H1 (cell line): ENCODE results near the gene PDE9A. TPM values are rescaled to one million over a fixed set of nuclear protein-coding genes. Genes with fewer than 3 reads are reported as not detected.

Experiments used
- CTCF ChIA-PET: fragments of 300-600 bp; sonication (Branson Sonifier 250); formaldehyde crosslinking; loops from one replicate; lab custom pipeline; 2021; ENCODE audit not compliant: partially characterized antibody; lab: Charles Lee
- POLR2A ChIA-PET: fragments of 300-600 bp; sonication (Branson Sonifier 250); formaldehyde crosslinking; loops from one replicate; lab custom pipeline; 2021; ENCODE audit warnings: inconsistent platforms; ENCODE audit not compliant: partially characterized antibody; lab: Charles Lee
- DNase-seq, 2 experiments: peaks; one replicate each; pipeline versions ENCODE4 v3.0.0 to v3.0.0-alpha.2; 2010 to 2022; ENCODE audit warnings: low spot score in 2 of 2, low read depth in 1 of 2, mixed read lengths in 1 of 2
- FAIRE-seq: peaks from 2 replicates; lab custom pipeline; 2011; peaks lifted over from hg19 to GRCh38; lab: Jason Lieb, UNC
- H2AFZ ChIP-seq: 2 replicates; pipeline ENCODE4 v1.8.1; 2012; ENCODE audit warnings: low read length, inconsistent platforms
- H2AK5ac ChIP-seq: 2 replicates; pipeline ENCODE4 v1.6.1; 2013; ENCODE audit warnings: low read depth, low read length
- H2BK120ac ChIP-seq: replicated peaks from 2 replicates; pipeline ENCODE3; 2013; ENCODE audit warnings: low read depth, low read length, inconsistent platforms
- H2BK12ac ChIP-seq: 2 replicates; pipeline ENCODE4 v1.6.1; 2013; ENCODE audit warnings: low read depth, low read length
- H2BK15ac ChIP-seq: 2 replicates; pipeline ENCODE4 v1.6.1; 2013; ENCODE audit warnings: low read length
- H2BK20ac ChIP-seq: 2 replicates; pipeline ENCODE4 v1.6.1; 2013; ENCODE audit warnings: low read length
- H2BK5ac ChIP-seq: 2 replicates; pipeline ENCODE4 v1.6.1; 2013; ENCODE audit warnings: low read depth, low read length
- H3K14ac ChIP-seq: 2 replicates; pipeline ENCODE4 v1.6.1; 2013; ENCODE audit warnings: inconsistent platforms; ENCODE audit not compliant: insufficient read length
- H3K18ac ChIP-seq: 2 replicates; pipeline ENCODE4 v1.6.1; 2013; ENCODE audit warnings: low read length; ENCODE audit errors: extremely low read depth
- H3K23ac ChIP-seq: 2 replicates; pipeline ENCODE4 v1.6.1; 2013; ENCODE audit warnings: inconsistent platforms; ENCODE audit not compliant: insufficient read length
- H3K23me2 ChIP-seq: 2 replicates; pipeline ENCODE4 v1.6.1; 2013; ENCODE audit warnings: low read depth, low read length
- H3K27ac ChIP-seq: 2 replicates; pipeline ENCODE4 v1.6.1; 2011; ENCODE audit warnings: low read depth, low read length, inconsistent platforms
- H3K27me3 ChIP-seq, 4 experiments: replicated peaks in 1 of 4; 1 replicate in 1 of 4; 2 replicates in 3 of 4; pipeline versions ENCODE4 v1.6.1 to v1.8.1; 2011 to 2013; ENCODE audit warnings: low read length in 3 of 4, mild to moderate bottlenecking in 3 of 4, inconsistent platforms in 2 of 4, mixed read lengths in 2 of 4, moderate library complexity in 1 of 4; ENCODE audit not compliant: control insufficient read depth in 3 of 4, insufficient read depth in 3 of 4; ENCODE audit errors: extremely low read depth in 1 of 4
- H3K36me3 ChIP-seq, 4 experiments: 2 replicates each; pipeline versions ENCODE4 v1.6.1 to v1.8.1; 2011 to 2013; ENCODE audit warnings: mild to moderate bottlenecking in 4 of 4, low read length in 3 of 4, moderate library complexity in 2 of 4, control low read depth in 1 of 4, inconsistent platforms in 1 of 4; ENCODE audit not compliant: insufficient read depth in 4 of 4, control insufficient read depth in 2 of 4
- H3K4ac ChIP-seq: replicated peaks from 2 replicates; pipeline ENCODE3; 2013; ENCODE audit warnings: low read length, low read depth, mixed read lengths, inconsistent platforms; ENCODE audit not compliant: insufficient read length
- H3K4me1 ChIP-seq, 4 experiments: replicated peaks in 1 of 4; 1 replicate in 1 of 4; 2 replicates in 3 of 4; pipeline versions ENCODE4 v1.6.1 to v1.8.1; 2011 to 2013; ENCODE audit warnings: low read length in 3 of 4, inconsistent platforms in 2 of 4, mixed read lengths in 1 of 4; ENCODE audit not compliant: insufficient read depth in 4 of 4, control insufficient read depth in 3 of 4
- H3K4me2 ChIP-seq, 2 experiments: 2 replicates each; pipeline versions ENCODE4 v1.6.1 to v1.8.1; 2011 to 2013; ENCODE audit warnings: low read depth in 2 of 2, low read length in 2 of 2, control low read depth in 1 of 2, inconsistent platforms in 1 of 2, mild to moderate bottlenecking in 1 of 2; ENCODE audit not compliant: insufficient read depth in 1 of 2
- H3K4me3 ChIP-seq, 4 experiments: fragments of 200-600, 300-600 bp in 1 of 4; sonication (generic), shearing (Covaris generic), sonication (Bioruptor Twin) in 1 of 4; 2 replicates each; pipeline versions ENCODE4 v1.5.1 to v1.8.1; 2011 to 2016; ENCODE audit warnings: low read length in 4 of 4, low read depth in 3 of 4, control low read depth in 2 of 4, inconsistent platforms in 2 of 4, mild to moderate bottlenecking in 2 of 4, mixed read lengths in 1 of 4, moderate library complexity in 1 of 4; ENCODE audit not compliant: insufficient read depth in 2 of 4; ENCODE audit errors: extremely low read depth in 1 of 4
- H3K56ac ChIP-seq: replicated peaks from 2 replicates; pipeline ENCODE3; 2013; ENCODE audit warnings: low read depth, mild to moderate bottlenecking, mixed read lengths, low read length, inconsistent platforms; ENCODE audit not compliant: insufficient read length
- H3K79me1 ChIP-seq: 2 replicates; pipeline ENCODE4 v1.6.1; 2013; ENCODE audit warnings: low read depth, low read length, control low read depth
- H3K79me2 ChIP-seq, 2 experiments: 2 replicates each; pipeline versions ENCODE4 v1.6.1 to v1.8.1; 2012 to 2013; ENCODE audit warnings: low read length in 2 of 2, mild to moderate bottlenecking in 2 of 2, inconsistent platforms in 1 of 2; ENCODE audit not compliant: insufficient read depth in 2 of 2, control insufficient read depth in 1 of 2
- H3K9ac ChIP-seq, 4 experiments: replicated peaks in 1 of 4; 1 replicate in 1 of 4; 2 replicates in 3 of 4; pipeline versions ENCODE4 v1.6.1 to v1.8.1; 2011 to 2013; ENCODE audit warnings: low read depth in 3 of 4, low read length in 3 of 4, control low read depth in 2 of 4, mild to moderate bottlenecking in 2 of 4, moderate library complexity in 2 of 4, inconsistent platforms in 1 of 4; ENCODE audit errors: extremely low read depth in 1 of 4
- H3K9me3 ChIP-seq, 2 experiments: 2 replicates each; pipeline versions ENCODE4 v1.6.1 to v1.8.1; 2012 to 2013; ENCODE audit warnings: mild to moderate bottlenecking in 2 of 2, moderate library complexity in 2 of 2, control low read depth in 1 of 2, inconsistent platforms in 1 of 2, low read depth in 1 of 2, low read length in 1 of 2, mixed read lengths in 1 of 2; ENCODE audit not compliant: insufficient read depth in 2 of 2
- H4K20me1 ChIP-seq, 2 experiments: replicated peaks in 1 of 2; 2 replicates each; pipeline versions ENCODE3 to v1.8.1; 2011 to 2013; ENCODE audit warnings: inconsistent platforms in 2 of 2, low read length in 2 of 2, mild to moderate bottlenecking in 1 of 2; ENCODE audit not compliant: insufficient read depth in 2 of 2, control insufficient read depth in 1 of 2
- H4K5ac ChIP-seq: 2 replicates; pipeline ENCODE4 v1.6.1; 2013; ENCODE audit warnings: low read length, low read depth, mixed read lengths, inconsistent platforms; ENCODE audit not compliant: insufficient read length
- H4K8ac ChIP-seq: 2 replicates; pipeline ENCODE4 v1.8.0; 2013; ENCODE audit warnings: mild to moderate bottlenecking, moderate library complexity, low read length, inconsistent platforms; ENCODE audit not compliant: insufficient read depth; ENCODE audit errors: extremely low read depth
- H4K91ac ChIP-seq: replicated peaks from 2 replicates; pipeline ENCODE3; 2013; ENCODE audit warnings: low read length, mixed read lengths, inconsistent platforms; ENCODE audit not compliant: insufficient read length
- ASH2L ChIP-seq: fragments of 200-600, 300-600 bp; sonication (generic); IDR thresholded peaks from one replicate; pipeline ENCODE4 v1.7.1; 2017; ENCODE audit warnings: low read length
- BRCA1 ChIP-seq: IDR thresholded peaks from 2 replicates; pipeline ENCODE4 v1.6.1; 2012; ENCODE audit warnings: low read depth, low read length, improper control_type of control experiment
- CBX5 ChIP-seq: fragments of 300-800, 300-1000 bp; sonication (generic); IDR thresholded peaks from 2 replicates; pipeline ENCODE4 v1.7.1; 2016; ENCODE audit warnings: antibody characterized with exemption, low read length, low read depth
- CEBPB ChIP-seq: IDR thresholded peaks from 2 replicates; pipeline ENCODE4 v1.6.1; 2012; ENCODE audit warnings: low read depth, low read length
- EP300 ChIP-seq, 2 experiments: IDR thresholded peaks; 1 replicate in 1 of 2; 2 replicates in 1 of 2; pipeline ENCODE4 v1.6.1; 2011 to 2012; ENCODE audit warnings: low read depth in 2 of 2, low read length in 2 of 2, mild to moderate bottlenecking in 2 of 2, borderline replicate concordance in 1 of 2, inconsistent platforms in 1 of 2, moderate library complexity in 1 of 2
- EZH2 ChIP-seq: fragments of 200-600 bp; sonication (generic); IDR thresholded peaks from 2 replicates; pipeline ENCODE4 v1.7.1; 2012; ENCODE audit warnings: low read depth, mild to moderate bottlenecking, moderate library complexity, low read length, inconsistent platforms; ENCODE audit not compliant: severe bottlenecking
- KDM1A ChIP-seq: fragments of 200-600, 300-600 bp; sonication (generic); IDR thresholded peaks from 2 replicates; pipeline ENCODE4 v1.7.1; 2016; ENCODE audit warnings: mild to moderate bottlenecking, low read length, borderline replicate concordance
- MAFK ChIP-seq: IDR thresholded peaks from 2 replicates; pipeline ENCODE4 v1.6.1; 2012; ENCODE audit warnings: low read depth, mild to moderate bottlenecking, improper control_type of control experiment, low read length
- SAP30 ChIP-seq: fragments of 300-600 bp; sonication (generic); IDR thresholded peaks from 2 replicates; pipeline ENCODE4 v1.7.1; 2012; ENCODE audit warnings: low read length, moderate library complexity, mild to moderate bottlenecking, inconsistent platforms; ENCODE audit not compliant: insufficient read depth, insufficient replicate concordance
- SIRT6 ChIP-seq: IDR thresholded peaks from one replicate; pipeline ENCODE4 v1.7.1; 2012; ENCODE audit warnings: low read length, inconsistent platforms
- SP1 ChIP-seq: IDR thresholded peaks from 2 replicates; pipeline ENCODE4 v1.6.1; 2011; ENCODE audit warnings: low read depth, low read length
- TBP ChIP-seq: IDR thresholded peaks from 2 replicates; pipeline ENCODE4 v1.6.1; 2011; ENCODE audit warnings: low read depth, low read length, improper control_type of control experiment
- TEAD4 ChIP-seq: IDR thresholded peaks from 2 replicates; pipeline ENCODE4 v1.6.1; 2012; ENCODE audit warnings: low read depth, low read length, inconsistent platforms, mixed read lengths
- WGBS, 2 experiments: shearing (Covaris generic) in 1 of 2; methylation state at CpG; one replicate each; pipeline versions ENCODE4 v1.1.6 to v1.1.7; 2013 to 2015; ENCODE audit warnings: low lambda C conversion rate in 2 of 2, mixed read lengths in 2 of 2, inconsistent platforms in 1 of 2, low coverage in 1 of 2, missing lambda C conversion rate in 1 of 2; ENCODE audit not compliant: insufficient replicate concordance in 2 of 2, insufficient coverage in 1 of 2, insufficient read length in 1 of 2; ENCODE audit errors: extremely low coverage in 1 of 2, missing lambda C conversion rate in 1 of 2; 5-methylcytosine and 5-hydroxymethylcytosine counted together
- polyA plus RNA-seq, 7 experiments: library from polyadenylated mRNA; depleted of rRNA in 3 of 7; stranded (reverse) in 5 of 7; unstranded in 2 of 7; fragments of >200 nt in 5 of 7; fragments of 200-250 nt in 2 of 7; gene quantifications; 1 replicate in 5 of 7; 2 replicates in 1 of 7; 4 replicates in 1 of 7; pipeline versions ENCODE4 v1.2.1 to v1.2.3, GENCODE V29; 2011 to 2013; ENCODE audit warnings: missing spikeins in 2 of 7, mixed read lengths in 2 of 7
- total RNA-seq: library from RNA; stranded (reverse); fragmentation: NEBNext Ultra II Directional; extraction: Animal tissue kit (Norgen Biotek cat#: 25700); gene quantifications from 2 replicates; pipeline ENCODE4 v1.2.1, GENCODE V29; 2021

Gene PDE9A
- total and polyA plus RNA-seq, 2 of the 8 experiments (the other 6 are each of a cell fraction or from before 2014, with no cell fraction given) = 39.2 to 45.9 TPM

GRCh38 chr21:42635848-42636519 lies 17.4 kb upstream of the PDE9A start:
- Histone ChIP-seq H3K36me3 (no peaks in the 10 kb centered on the region), H3K14ac (no peak overlapping the region), H3K9ac (no peak overlapping the region), H3K4ac (no peak overlapping the region), H2AK5ac (no peak overlapping the region), H3K9me3 (no peaks in the 10 kb centered on the region), H3K79me2 (no peaks in the 10 kb centered on the region), H3K4me3 (no peak overlapping the region), H3K27ac (no peak overlapping the region), H3K79me1 (no peaks in the 10 kb centered on the region), H3K4me1 (peaks cover 0 to 20% (median 5%) of the 10 kb centered on the region in 4 experiments; a peak in 5 of 7 replicates), H2BK5ac (no peak overlapping the region), H4K20me1 (peaks cover 0 to 3% of the 10 kb centered on the region in 2 experiments), H3K4me2 (no peak overlapping the region), H2BK12ac (no peak overlapping the region), H4K5ac (no peak overlapping the region), H3K23ac (no peak overlapping the region), H4K91ac (no peak overlapping the region), H3K23me2 (peaks cover 13% of the 10 kb centered on the region; the same call in 1 of the 2 replicates), H3K56ac (no peak overlapping the region), H4K8ac (no peak overlapping the region), H2BK15ac (no peak overlapping the region), H3K27me3 (peaks cover 0 to 7% (median 3%) of the 10 kb centered on the region in 4 experiments; a peak in 3 of 7 replicates), H2AFZ (no peak overlapping the region), H3K18ac (no peak overlapping the region), H2BK20ac (no peak overlapping the region), H2BK120ac (no peak overlapping the region)
- WGBS, 2 experiments = 81% methylated on average over 6 of the region's 6 CpGs; no CpG with 5 or more reads in 1 of the 2 experiments
- no peak for FAIRE-seq
- no peak for DNase-seq
- ChIA-PET POLR2A (interaction anchor here (1.1 to 2.0 kb wide), 3 partner anchors 10 to 218 kb away, joined by 4 to 5 read pairs (median 4); no protein-coding TSS in a partner anchor), CTCF (interaction anchor here (1.0 to 10.7 kb wide), 2 partner anchors 9 to 17 kb away, joined by 4 to 112 read pairs; partner anchors contain the start of gene PDE9A)
- TF ChIP-seq EZH2 = no peak
- TF ChIP-seq CBX5 = no peak
- no peak for TF ChIP-seq MAFK
- no peak for TF ChIP-seq TBP
- TF ChIP-seq TEAD4 = no peak
- no peak for TF ChIP-seq KDM1A
- TF ChIP-seq EP300 (IDR thresholded peaks at IDR 0.05; ENCODE audit: borderline replicate concordance in 1 of 2, low read depth in 2 of 2, low read length in 2 of 2) = no peak
- no peak for TF ChIP-seq BRCA1
- no peak for TF ChIP-seq CEBPB
- no peak for TF ChIP-seq SP1
- TF ChIP-seq SIRT6 = no peak
- no peak for TF ChIP-seq ASH2L
- no peak for TF ChIP-seq SAP30
